MM.1S (cell line): ENCODE results near the gene PPP1R11.

ENCODE experiments used
- DNase-seq: peaks from one replicate; pipeline ENCODE4 v3.0.0-alpha.2; 2015
- H2AFZ ChIP-seq: fragments of 300-600 bp; sonication (generic); 2 replicates; pipeline ENCODE4 v1.6.0; 2016; ENCODE audit warnings: antibody characterized with exemption, low read length
- H3F3A ChIP-seq: fragments of 300-600 bp; sonication (generic); 2 replicates; pipeline ENCODE4 v1.6.1; 2016; ENCODE audit warnings: mild to moderate bottlenecking, antibody characterized with exemption, low read length, moderate library complexity, mixed read lengths; ENCODE audit not compliant: insufficient read depth
- H3K27ac ChIP-seq: fragments of 300-600 bp; sonication (generic); 2 replicates; pipeline ENCODE4 v1.5.1; 2016; ENCODE audit warnings: mild to moderate bottlenecking, low read length
- H3K27me3 ChIP-seq: fragments of 300-600 bp; sonication (generic); replicated peaks from 2 replicates; pipeline ENCODE4 v1.6.0; 2016; ENCODE audit warnings: low read length; ENCODE audit not compliant: insufficient read depth
- H3K36me3 ChIP-seq: fragments of 300-600 bp; sonication (generic); replicated peaks from 2 replicates; pipeline ENCODE4 v1.6.1; 2016; ENCODE audit warnings: mild to moderate bottlenecking, low read length, mixed read lengths; ENCODE audit not compliant: insufficient read depth
- H3K4me1 ChIP-seq: fragments of 300-600 bp; sonication (generic); 2 replicates; pipeline ENCODE4 v1.6.1; 2016; ENCODE audit warnings: low read length, mixed read lengths
- H3K4me2 ChIP-seq: fragments of 300-600 bp; sonication (generic); 2 replicates; pipeline ENCODE4 v1.6.0; 2016; ENCODE audit warnings: low read depth, low read length
- H3K4me3 ChIP-seq: fragments of 300-600 bp; sonication (generic); 2 replicates; pipeline ENCODE4 v1.5.1; 2016; ENCODE audit warnings: low read length, mixed read lengths
- H3K79me2 ChIP-seq: fragments of 300-600 bp; sonication (generic); 2 replicates; pipeline ENCODE4 v1.6.1; 2016; ENCODE audit warnings: mixed run types, low read length, mixed read lengths
- H3K9ac ChIP-seq: fragments of 300-600 bp; sonication (generic); 2 replicates; pipeline ENCODE4 v1.6.1; 2016; ENCODE audit warnings: low read length, mixed read lengths
- H3K9me2 ChIP-seq: fragments of 300-600 bp; sonication (generic); replicated peaks from 2 replicates; pipeline ENCODE4 v1.6.1; 2016; ENCODE audit warnings: mild to moderate bottlenecking, low read length, mixed read lengths; ENCODE audit not compliant: insufficient read depth
- H3K9me3 ChIP-seq: fragments of 300-600 bp; sonication (generic); replicated peaks from 2 replicates; pipeline ENCODE4 v1.6.1; 2016; ENCODE audit warnings: mild to moderate bottlenecking, low read length, mixed read lengths; ENCODE audit not compliant: insufficient read depth
- H4K20me1 ChIP-seq: fragments of 300-600 bp; sonication (generic); 2 replicates; pipeline ENCODE4 v1.6.1; 2016; ENCODE audit warnings: mild to moderate bottlenecking, low read length, moderate library complexity, mixed read lengths; ENCODE audit not compliant: insufficient read depth
- CTCF ChIP-seq: fragments of 300-600 bp; sonication (generic); IDR thresholded peaks from 2 replicates; pipeline ENCODE4 v1.5.1; 2016; ENCODE audit warnings: antibody characterized with exemption, low read length, mixed read lengths
- EZH2 ChIP-seq: fragments of 300-600 bp; sonication (generic); optimal IDR thresholded peaks from 2 replicates; pipeline ENCODE3; 2017; ENCODE audit warnings: low read depth, mild to moderate bottlenecking, antibody characterized with exemption, low read length, mixed read lengths
- EZH2phosphoT487 ChIP-seq: fragments of 300-600 bp; sonication (generic); IDR thresholded peaks from 2 replicates; pipeline ENCODE4 v1.6.1; 2018; ENCODE audit warnings: antibody characterized with exemption, low read length

The PPP1R11 gene

GRCh38 chr6:30112402-30112994 is 45.5 kb downstream of the PPP1R11 start:
- Histone ChIP-seq H2AFZ (no peak overlapping the region), H3K4me1 (peaks cover 13% of the 10 kb centered on the region), H3K27me3 (no peaks in the 10 kb centered on the region), H3K27ac (no peak overlapping the region), H3K36me3 (no peaks in the 10 kb centered on the region), H4K20me1 (no peaks in the 10 kb centered on the region), H3K9ac (no peak overlapping the region), H3K4me2 (no peak overlapping the region), H3K4me3 (no peak overlapping the region), H3K79me2 (no peaks in the 10 kb centered on the region), H3K9me3 (no peaks in the 10 kb centered on the region), H3F3A (peaks cover 9% of the 10 kb centered on the region; the same call in 1 of the 2 replicates), H3K9me2 (no peaks in the 10 kb centered on the region)
- no peak for DNase-seq
- TF ChIP-seq CTCF = no peak
- TF ChIP-seq EZH2 = no peak
- no peak for TF ChIP-seq EZH2phosphoT487

- no peak within 1 kb of the TSS for H2AFZ ChIP-seq
- H3K79me2 ChIP-seq = no peaks in the 10 kb centered on the region
- peak within 1 kb of the TSS; percentile 27; the same call in 1 of the 2 replicates for H3K4me2 ChIP-seq
- H3K9ac ChIP-seq = no peak within 1 kb of the TSS
- H3F3A ChIP-seq = peaks cover 9% of the 10 kb centered on the region; the same call in 1 of the 2 replicates
- no peaks in the 10 kb centered on the region for H3K27me3 ChIP-seq
- H3K9me2 ChIP-seq = no peaks in the 10 kb centered on the region
- H4K20me1 ChIP-seq = no peaks in the 10 kb centered on the region
- H3K27ac ChIP-seq = no peak within 1 kb of the TSS
- TF ChIP-seq EZH2phosphoT487 = no peak
- no peak for TF ChIP-seq EZH2
- no peak for TF ChIP-seq CTCF
- no peaks in the 10 kb centered on the region for H3K36me3 ChIP-seq
- H3K4me1 ChIP-seq = peaks cover 13% of the 10 kb centered on the region
- H3K9me3 ChIP-seq = no peaks in the 10 kb centered on the region
- peak; percentile 80 for DNase-seq
- no peak within 1 kb of the TSS for H3K4me3 ChIP-seq
Measured at GRCh38 chr6:30113003-30113759, 46.2 kb downstream of the PPP1R11 start, which contains the start of gene TRIM31. TSS of gene TRIM31 (minus strand) at chr6:30113090. CDS start at chr6:30112805, 285 bp downstream.

GRCh38 chr6:30113841-30114240 is 46.8 kb downstream of the PPP1R11 start:
- Histone ChIP-seq H3K27me3 (no peaks in the 10 kb centered on the region), H3K27ac (no peak overlapping the region), H3K9me3 (no peaks in the 10 kb centered on the region), H3F3A (peaks cover 9% of the 10 kb centered on the region; the same call in 1 of the 2 replicates), H3K4me2 (peak overlapping the region; percentile 27; the same call in 1 of the 2 replicates), H3K4me3 (no peak overlapping the region), H2AFZ (no peak overlapping the region), H4K20me1 (no peaks in the 10 kb centered on the region), H3K4me1 (peaks cover 13% of the 10 kb centered on the region), H3K79me2 (no peaks in the 10 kb centered on the region), H3K9me2 (no peaks in the 10 kb centered on the region), H3K9ac (no peak overlapping the region), H3K36me3 (no peaks in the 10 kb centered on the region)
- no peak for DNase-seq
- no peak for TF ChIP-seq EZH2phosphoT487
- TF ChIP-seq CTCF = no peak
- no peak for TF ChIP-seq EZH2
